IMR-90 (cell line): ENCODE data around the gene XRN1. TPM values are rescaled to one million over a fixed set of nuclear protein-coding genes. Genes with fewer than 3 reads are reported as not detected.

ENCODE experiments used
- ATAC-seq: fragments of 200-7000 bp; cut with Tn5 transposase; 2 replicates; pipeline ENCODE4 v1.9.1; 2020; ENCODE audit warnings: low read depth, mild to moderate bottlenecking, moderate library complexity
- BruUV-seq: library from RNA; stranded (reverse); fragments of 400-500 nt; replicated peaks from 2 replicates; lab custom pipeline; 2021; lab: Mats Ljungman, UMichigan
- CTCF ChIA-PET: fragments of 300-600 bp; formaldehyde crosslinking; extraction: SDS; loops from one replicate; lab custom pipeline; 2021; ENCODE audit warnings: antibody characterized with exemption; lab: Yijun Ruan, JAX
- POLR2A ChIA-PET: fragments of 300-600 bp; sonication (Branson Sonifier 250); formaldehyde crosslinking; loops from one replicate; lab custom pipeline; 2022; ENCODE audit warnings: antibody characterized with exemption; ENCODE audit not compliant: unreplicated experiment; lab: Charles Lee
- DNase-seq: peaks from one replicate; pipeline ENCODE4 v3.0.0; 2013
- H2AFZ ChIP-seq: replicated peaks from 2 replicates; pipeline ENCODE3; 2013; ENCODE audit warnings: low read length, mild to moderate bottlenecking; ENCODE audit not compliant: poor library complexity
- H2AK5ac ChIP-seq: 2 replicates; pipeline ENCODE4 v1.6.1; 2013; ENCODE audit warnings: low read depth, low read length, inconsistent platforms
- H2AK9ac ChIP-seq: replicated peaks from 2 replicates; pipeline ENCODE3; 2013; ENCODE audit warnings: mild to moderate bottlenecking, low read depth, low read length, moderate library complexity; ENCODE audit not compliant: poor library complexity
- H2BK120ac ChIP-seq: 2 replicates; pipeline ENCODE4 v1.6.1; 2013; ENCODE audit warnings: low read depth, low read length, inconsistent platforms
- H2BK15ac ChIP-seq: 3 replicates; pipeline ENCODE4 v1.6.1; 2013; ENCODE audit warnings: low read depth, low read length, inconsistent platforms
- H2BK20ac ChIP-seq: 2 replicates; pipeline ENCODE4 v1.6.1; 2013; ENCODE audit warnings: low read depth, mild to moderate bottlenecking, inconsistent platforms, low read length, moderate library complexity
- H2BK5ac ChIP-seq: 2 replicates; pipeline ENCODE4 v1.6.1; 2013; ENCODE audit warnings: mild to moderate bottlenecking, low read depth, low read length, inconsistent platforms; ENCODE audit not compliant: poor library complexity, severe bottlenecking
- H3K14ac ChIP-seq: replicated peaks from 2 replicates; pipeline ENCODE4 v1.6.1; 2013; ENCODE audit warnings: low read depth, low read length, inconsistent platforms
- H3K18ac ChIP-seq: 2 replicates; pipeline ENCODE4 v1.6.1; 2013; ENCODE audit warnings: low read depth, low read length, control low read depth
- H3K23ac ChIP-seq: 2 replicates; pipeline ENCODE4 v1.6.1; 2013; ENCODE audit warnings: low read depth, low read length, inconsistent platforms
- H3K27ac ChIP-seq: 2 replicates; pipeline ENCODE4 v1.5.1; 2013; ENCODE audit warnings: mild to moderate bottlenecking, control low read depth, low read length; ENCODE audit not compliant: insufficient read depth
- H3K27me3 ChIP-seq: 2 replicates; pipeline ENCODE4 v1.6.1; 2013; ENCODE audit warnings: low read length; ENCODE audit not compliant: control insufficient read depth, insufficient read depth
- H3K36me3 ChIP-seq: 2 replicates; pipeline ENCODE4 v1.6.1; 2013; ENCODE audit warnings: low read length, mixed read lengths; ENCODE audit not compliant: control insufficient read depth, insufficient read depth
- H3K4ac ChIP-seq: 2 replicates; pipeline ENCODE4 v1.6.1; 2013; ENCODE audit warnings: low read depth, low read length, inconsistent platforms
- H3K4me1 ChIP-seq: 2 replicates; pipeline ENCODE4 v1.6.1; 2013; ENCODE audit warnings: low read length, mixed read lengths; ENCODE audit not compliant: control insufficient read depth, insufficient read depth
- H3K4me2 ChIP-seq: 2 replicates; pipeline ENCODE4 v1.6.1; 2013; ENCODE audit warnings: low read depth, mild to moderate bottlenecking, control low read depth, low read length, moderate library complexity
- H3K4me3 ChIP-seq: 2 replicates; pipeline ENCODE4 v1.5.1; 2013; ENCODE audit warnings: low read depth, mild to moderate bottlenecking, control low read depth, low read length, moderate library complexity; ENCODE audit not compliant: insufficient read depth
- H3K56ac ChIP-seq: 2 replicates; pipeline ENCODE4 v1.6.1; 2013; ENCODE audit warnings: low read length, inconsistent platforms; ENCODE audit not compliant: insufficient read depth; ENCODE audit errors: extremely low read depth
- H3K79me1 ChIP-seq, 2 experiments: 2 replicates each; pipeline ENCODE4 v1.6.1; 2013; ENCODE audit warnings: low read length in 2 of 2, inconsistent platforms in 1 of 2, low read depth in 1 of 2
- H3K9ac ChIP-seq: 2 replicates; pipeline ENCODE4 v1.6.1; 2013; ENCODE audit warnings: low read depth, low read length, control low read depth
- H3K9me1 ChIP-seq: 2 replicates; pipeline ENCODE4 v1.6.1; 2013; ENCODE audit warnings: low read length, inconsistent platforms; ENCODE audit not compliant: insufficient read depth
- H3K9me3 ChIP-seq: 2 replicates; pipeline ENCODE4 v1.6.1; 2013; ENCODE audit warnings: low read length; ENCODE audit not compliant: control insufficient read depth, insufficient read depth
- H4K20me1 ChIP-seq: 2 replicates; pipeline ENCODE4 v1.6.1; 2013; ENCODE audit warnings: low read length, inconsistent platforms; ENCODE audit not compliant: insufficient read depth
- H4K5ac ChIP-seq: 2 replicates; pipeline ENCODE4 v1.6.1; 2013; ENCODE audit warnings: mild to moderate bottlenecking, low read depth, low read length, control low read depth
- H4K8ac ChIP-seq, 2 experiments: 2 replicates each; pipeline ENCODE4 v1.6.1; 2013; ENCODE audit warnings: low read depth in 2 of 2, low read length in 2 of 2, control low read depth in 1 of 2, inconsistent platforms in 1 of 2
- H4K91ac ChIP-seq: 2 replicates; pipeline ENCODE4 v1.6.1; 2013; ENCODE audit warnings: low read depth, low read length, inconsistent platforms; ENCODE audit not compliant: insufficient read depth
- BHLHE40 ChIP-seq: fragments of 150-350 bp; IDR thresholded peaks from 2 replicates; pipeline ENCODE4 v1.6.1; 2016; ENCODE audit warnings: mild to moderate bottlenecking, low read depth, low read length
- CEBPB ChIP-seq: IDR thresholded peaks from 2 replicates; pipeline ENCODE4 v1.6.1; 2012; ENCODE audit warnings: low read depth, low read length, improper control_type of control experiment
- FOS ChIP-seq: fragments of 150-350 bp; IDR thresholded peaks from 2 replicates; pipeline ENCODE4 v1.6.1; 2016; ENCODE audit warnings: low read depth, low read length
- MAFK ChIP-seq: IDR thresholded peaks from 2 replicates; pipeline ENCODE4 v1.6.1; 2012; ENCODE audit warnings: low read depth, low read length, improper control_type of control experiment
- MAZ ChIP-seq: IDR thresholded peaks from 2 replicates; pipeline ENCODE4 v1.6.1; 2012; ENCODE audit warnings: low read depth, mild to moderate bottlenecking, low read length, improper control_type of control experiment, moderate library complexity, borderline replicate concordance
- MXI1 ChIP-seq: IDR thresholded peaks from 2 replicates; pipeline ENCODE4 v1.6.1; 2012; ENCODE audit warnings: low read depth, mild to moderate bottlenecking, low read length, moderate library complexity, borderline replicate concordance
- NFE2L2 ChIP-seq: fragments of 150-350 bp; IDR thresholded peaks from 2 replicates; pipeline ENCODE4 v1.6.1; 2016; ENCODE audit warnings: low read depth, mild to moderate bottlenecking, low read length
- POLR2A ChIP-seq: IDR thresholded peaks from 2 replicates; pipeline ENCODE4 v1.6.1; 2012; ENCODE audit warnings: mild to moderate bottlenecking, low read depth, low read length
- RAD21 ChIP-seq: IDR thresholded peaks from 2 replicates; pipeline ENCODE4 v1.6.1; 2012; ENCODE audit warnings: low read length, improper control_type of control experiment
- RCOR1 ChIP-seq: IDR thresholded peaks from 2 replicates; pipeline ENCODE4 v1.6.1; 2012; ENCODE audit warnings: mild to moderate bottlenecking, low read length, improper control_type of control experiment; ENCODE audit not compliant: insufficient replicate concordance
- SMC3 ChIP-seq: fragments of 150-350 bp; IDR thresholded peaks from 2 replicates; pipeline ENCODE4 v1.6.1; 2016; ENCODE audit warnings: low read depth, mild to moderate bottlenecking, antibody characterized with exemption, low read length, moderate library complexity
- dilution Hi-C: fragments of 300-500 bp; cut with HindIII; formaldehyde crosslinking; loops from one replicate; pipeline ENCODE4 v1.14.3; 2018; ENCODE audit warnings: low sequenced_read_pairs; ENCODE audit not compliant: unreplicated experiment
- in situ Hi-C: fragments of 300-500 bp; cut with MboI; formaldehyde crosslinking; loops from 3 replicates; pipeline ENCODE4 v1.14.3; 2019; ENCODE audit warnings: low sequenced_read_pairs, inconsistent platforms, mixed read lengths
- intact Hi-C: fragments of 100-400 bp; cut with micrococcal nuclease; formaldehyde crosslinking; loops from 2 replicates; pipeline ENCODE4 v1.10.0; 2022
- polyA plus RNA-seq, 3 experiments: library from polyadenylated mRNA; depleted of rRNA; stranded (reverse); fragments of >200 nt; gene quantifications; 2 replicates each; pipeline ENCODE4 v1.2.3, GENCODE V29; 2012; ENCODE audit warnings: low replicate concordance in 1 of 3
- total RNA-seq: library from RNA; depleted of rRNA; stranded (reverse); fragments of >200 nt; gene quantifications from 2 replicates; pipeline ENCODE4 v1.2.3, GENCODE V29; 2012
- TF ChIP-seq, protein P1 (sequence below): fragments of 150-350 bp; IDR thresholded peaks from 2 replicates; pipeline ENCODE4 v1.6.1; 2017; ENCODE audit warnings: mild to moderate bottlenecking, antibody characterized with exemption, low read length, low read depth

XRN1 gene
- total and polyA plus RNA-seq, 2 of the 4 experiments (the other 2 are of a cell fraction): 6.0 to 21.5 TPM

DNA sequence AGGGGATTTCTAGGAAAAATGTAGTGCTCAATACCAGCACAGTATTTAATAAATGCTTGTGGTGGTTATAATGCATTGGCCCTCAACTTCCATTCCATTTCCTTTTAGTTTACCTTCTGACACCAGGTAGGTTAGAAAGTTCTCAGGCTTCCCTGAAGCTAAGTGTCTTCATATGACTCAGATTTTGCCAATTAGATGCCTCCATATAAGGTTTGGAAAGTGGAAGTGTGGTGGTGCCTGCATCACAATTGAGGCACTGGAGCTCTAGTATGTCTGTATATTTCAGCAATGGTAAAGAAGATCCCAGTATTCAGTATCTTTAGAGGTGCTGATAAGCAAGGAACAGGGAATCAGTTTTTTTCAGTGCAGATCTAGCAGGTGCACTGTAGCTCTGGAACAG, 18.3 kb downstream of the XRN1 start:
- ATAC-seq: no peak
- no peak overlapping the region for H2AFZ ChIP-seq
- no peak overlapping the region for H3K14ac ChIP-seq
- no peak overlapping the region for H2AK5ac ChIP-seq
- no peak overlapping the region for H3K4me3 ChIP-seq
- H3K4me1 ChIP-seq: no peaks in the 10 kb centered on the region
- H2AK9ac ChIP-seq: no peak overlapping the region
- peaks cover 6% of the 10 kb centered on the region; the same call in 1 of the 2 replicates for H4K20me1 ChIP-seq
- TF ChIP-seq RCOR1: no peak
- TF ChIP-seq NFE2L2: no peak
- TF ChIP-seq RAD21: no peak
- no peak for TF ChIP-seq CEBPB
- TF ChIP-seq, protein P1, sequence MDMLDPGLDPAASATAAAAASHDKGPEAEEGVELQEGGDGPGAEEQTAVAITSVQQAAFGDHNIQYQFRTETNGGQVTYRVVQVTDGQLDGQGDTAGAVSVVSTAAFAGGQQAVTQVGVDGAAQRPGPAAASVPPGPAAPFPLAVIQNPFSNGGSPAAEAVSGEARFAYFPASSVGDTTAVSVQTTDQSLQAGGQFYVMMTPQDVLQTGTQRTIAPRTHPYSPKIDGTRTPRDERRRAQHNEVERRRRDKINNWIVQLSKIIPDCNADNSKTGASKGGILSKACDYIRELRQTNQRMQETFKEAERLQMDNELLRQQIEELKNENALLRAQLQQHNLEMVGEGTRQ: no peak
- TF ChIP-seq SMC3: no peak
- no peak for TF ChIP-seq MXI1
- TF ChIP-seq POLR2A: no peak
- no peak for TF ChIP-seq BHLHE40
- no peak for TF ChIP-seq FOS
- TF ChIP-seq MAZ: no peak
- no peak for TF ChIP-seq MAFK
- BruUV-seq: no TSS peak
- H2BK5ac ChIP-seq: no peak overlapping the region
- H3K23ac ChIP-seq: no peak overlapping the region
- H3K4ac ChIP-seq: no peak overlapping the region
- no peak overlapping the region for H3K27ac ChIP-seq
- intact Hi-C loops: no loop called here
- no peak overlapping the region for H2BK15ac ChIP-seq
- no peak overlapping the region for H4K5ac ChIP-seq
- no peak overlapping the region for H4K8ac ChIP-seq
- H2BK20ac ChIP-seq: no peak overlapping the region
- H3K4me2 ChIP-seq: no peak overlapping the region
- no peak overlapping the region for H3K18ac ChIP-seq
- no peak overlapping the region for H2BK120ac ChIP-seq
- no peak overlapping the region for H4K91ac ChIP-seq
- no peaks in the 10 kb centered on the region for H3K9me3 ChIP-seq
- in situ Hi-C loops: no loop called here
- POLR2A ChIA-PET: no interaction called here
- CTCF ChIA-PET: no interaction called here
- H3K27me3 ChIP-seq: no peaks in the 10 kb centered on the region
- peaks cover 11 to 12% of the 10 kb centered on the region in 2 experiments; a peak in 3 of 4 replicates for H3K79me1 ChIP-seq
- dilution Hi-C loops: no loop called here
- peaks cover 11% of the 10 kb centered on the region; the same call in 1 of the 2 replicates for H3K36me3 ChIP-seq
- no peak for DNase-seq
- no peak overlapping the region for H3K56ac ChIP-seq
- no peaks in the 10 kb centered on the region; the same call in 1 of the 2 replicates for H3K9me1 ChIP-seq
- H3K9ac ChIP-seq: no peak overlapping the region
